Measurements from ENCODE around the gene CTAG1B.
"Not testable (repeated sequence)": the region's sequence is repeated elsewhere in the genome, so short reads cannot be mapped to it uniquely, and the experiment has no call there.

Gene CTAG1B

GRCh38 chrX:154620767-154621414 is 1.8 kb upstream of the CTAG1B start:
- DNase-seq = not testable (repeated sequence)

DNA sequence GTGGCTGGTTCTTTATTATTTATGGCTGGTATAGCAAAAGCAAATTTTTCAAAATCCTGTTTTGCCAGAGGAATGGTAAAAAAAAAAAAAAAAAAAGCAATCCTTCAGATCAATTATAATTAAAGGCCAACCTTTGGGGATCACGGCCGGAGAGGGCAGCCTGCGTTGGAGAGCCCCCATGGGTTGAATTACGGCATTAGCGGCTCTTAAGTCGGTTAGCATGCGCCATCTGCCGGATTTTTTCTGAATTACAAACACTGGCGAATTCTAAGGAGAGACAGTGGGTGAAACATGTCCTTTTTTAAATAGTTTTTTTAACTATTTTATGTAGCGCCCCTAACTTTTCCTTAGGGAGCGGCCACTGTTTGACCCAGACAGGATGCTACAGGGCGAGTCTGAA is 5.5 kb downstream of the CTAG1B start:
- not testable (repeated sequence) for DNase-seq

DNA sequence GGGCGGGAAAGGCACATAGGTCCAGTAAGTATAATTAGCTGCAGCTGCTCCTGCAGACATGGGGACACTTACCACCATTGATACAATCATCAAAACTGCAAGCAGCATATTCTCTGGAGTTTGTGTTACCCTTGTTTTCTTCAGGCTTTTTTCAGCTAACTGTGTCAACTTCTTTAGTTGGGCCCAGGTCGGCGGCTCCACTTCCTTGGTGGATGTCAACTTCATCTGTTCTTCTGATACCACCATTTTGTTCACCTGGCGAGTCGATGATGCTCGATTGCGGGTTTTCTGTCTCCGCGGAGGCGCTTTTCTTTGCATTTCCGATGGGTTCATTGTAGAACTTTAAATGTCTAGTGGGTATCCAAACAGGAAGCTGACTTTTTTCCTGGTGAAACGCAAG is 7.9 kb downstream of the CTAG1B start:
- not testable (repeated sequence) for DNase-seq

DNA sequence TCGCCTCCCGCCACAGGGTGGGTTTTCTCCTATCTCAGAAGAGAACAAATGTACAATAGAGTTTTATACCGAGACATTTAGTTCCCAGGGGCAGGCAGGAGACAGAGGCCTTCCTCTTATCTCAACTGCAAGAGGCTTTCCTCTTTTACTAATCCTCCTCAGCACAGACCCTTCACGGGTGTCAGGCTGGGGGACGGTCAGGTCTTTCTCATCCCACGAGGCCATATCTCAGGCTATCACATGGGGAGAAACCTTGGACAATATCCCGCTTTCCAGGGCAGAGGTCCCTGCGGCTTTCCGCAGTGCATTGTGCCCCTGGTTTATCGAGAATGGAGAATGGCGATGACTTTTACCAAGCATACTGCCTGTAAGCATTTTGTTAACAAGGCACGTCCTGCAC is 10.3 kb downstream of the CTAG1B start:
- DNase-seq = not testable (repeated sequence)

DNA sequence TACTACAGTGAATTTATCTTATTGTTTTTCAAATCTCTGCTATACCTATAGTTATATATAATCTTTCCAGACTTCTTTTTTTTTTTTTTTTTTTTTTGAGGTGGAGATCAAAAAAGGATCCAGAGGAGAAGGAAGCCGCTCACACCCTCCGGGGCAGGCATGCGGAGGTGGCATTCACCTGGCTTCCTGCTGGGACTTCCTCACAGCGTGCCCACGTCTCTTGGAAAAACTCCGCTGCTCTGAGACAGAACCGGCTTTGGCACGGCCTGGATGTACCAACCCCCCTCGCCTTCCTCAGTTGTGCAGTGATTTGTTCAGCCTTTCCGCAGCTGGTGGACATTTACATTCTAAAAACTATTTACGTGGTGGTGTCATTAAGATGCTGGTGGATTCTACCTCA is 11.1 kb downstream of the CTAG1B start:
- DNase-seq = not testable (repeated sequence)

- DNase-seq = no peak
Measured at GRCh38 chrX:154607370-154607769, 11.7 kb downstream of the CTAG1B start.

GRCh38 chrX:154605566-154605965 is 13.5 kb downstream of the CTAG1B start:
- no peak for DNase-seq

- no peak for DNase-seq
Measured at GRCh38 chrX:154603438-154604430, 15.3 kb downstream of the CTAG1B start.

DNA sequence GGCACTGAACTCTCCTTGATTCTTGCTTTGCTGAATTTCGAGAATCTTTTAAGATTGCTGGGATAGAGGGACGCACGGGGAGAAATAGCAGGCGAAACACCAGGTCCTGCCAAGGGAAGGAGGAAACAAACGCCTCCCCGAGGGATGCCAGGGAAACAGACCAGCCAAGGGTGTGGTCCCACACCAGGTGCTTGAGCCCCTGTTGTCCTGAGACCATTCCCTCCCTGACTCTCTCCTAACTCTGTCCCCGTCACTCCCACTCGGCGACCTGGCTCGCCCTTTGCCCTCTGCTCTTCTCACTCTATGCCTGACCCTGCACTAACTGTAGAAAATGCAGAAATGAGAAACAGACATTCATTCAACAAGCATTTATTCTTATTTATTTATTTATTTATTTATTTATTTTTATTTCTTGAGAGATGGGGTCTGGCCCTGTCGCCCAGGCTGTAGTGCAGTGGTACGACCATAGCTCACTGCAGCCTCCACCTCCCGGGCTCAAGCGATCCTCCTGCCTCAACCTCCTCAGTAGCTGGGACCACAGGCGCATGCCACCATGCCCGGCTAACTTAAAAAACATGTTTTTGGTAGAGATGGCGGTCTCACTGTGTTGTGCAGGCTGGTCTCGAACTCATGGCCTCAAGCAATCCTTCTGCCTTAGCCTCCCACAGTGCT is 16.2 kb downstream of the CTAG1B start:
- no peak for DNase-seq

- DNase-seq = no peak
Measured at GRCh38 chrX:154602226-154602625, 16.9 kb downstream of the CTAG1B start.

- no peak for DNase-seq
Measured at GRCh38 chrX:154600759-154601374, 18.2 kb downstream of the CTAG1B start.

- DNase-seq = no peak
Measured at GRCh38 chrX:154599531-154599930, 19.6 kb downstream of the CTAG1B start.

- no peak for DNase-seq
Measured at GRCh38 chrX:154598656-154599055, 20.4 kb downstream of the CTAG1B start.

- DNase-seq = no peak
Measured at GRCh38 chrX:154597221-154597620, 21.9 kb downstream of the CTAG1B start.

DNA sequence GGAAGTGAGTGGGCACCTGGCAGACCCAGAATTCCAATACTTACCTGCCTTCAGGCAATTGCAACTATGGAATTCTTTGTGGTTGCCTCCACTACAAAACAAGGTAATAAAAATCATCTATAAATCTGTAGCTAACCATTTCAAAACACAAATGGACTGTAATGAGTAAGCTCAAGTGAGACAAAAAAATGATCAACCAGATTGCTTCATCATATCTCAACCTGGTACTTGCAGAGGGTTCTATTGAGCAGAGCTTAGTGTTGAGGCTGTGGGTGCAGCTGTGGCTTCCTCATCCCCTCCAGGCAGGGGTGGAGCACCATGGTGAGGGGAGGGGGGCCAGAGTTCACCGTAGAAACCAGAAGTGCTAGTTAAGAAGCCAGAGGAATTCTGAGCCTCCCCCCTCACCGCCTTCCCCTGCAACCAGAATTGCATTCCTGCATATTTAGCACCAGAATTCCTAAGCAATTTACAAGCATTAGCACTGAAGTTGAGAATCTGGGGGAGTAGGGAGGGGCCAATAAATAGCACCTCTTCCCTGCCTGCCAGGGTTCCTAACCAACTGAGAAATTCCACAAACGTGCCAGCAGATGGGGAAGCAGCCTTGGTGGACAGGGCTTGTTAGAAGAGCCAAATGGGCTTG is 22.7 kb downstream of the CTAG1B start:
- DNase-seq = no peak

DNA sequence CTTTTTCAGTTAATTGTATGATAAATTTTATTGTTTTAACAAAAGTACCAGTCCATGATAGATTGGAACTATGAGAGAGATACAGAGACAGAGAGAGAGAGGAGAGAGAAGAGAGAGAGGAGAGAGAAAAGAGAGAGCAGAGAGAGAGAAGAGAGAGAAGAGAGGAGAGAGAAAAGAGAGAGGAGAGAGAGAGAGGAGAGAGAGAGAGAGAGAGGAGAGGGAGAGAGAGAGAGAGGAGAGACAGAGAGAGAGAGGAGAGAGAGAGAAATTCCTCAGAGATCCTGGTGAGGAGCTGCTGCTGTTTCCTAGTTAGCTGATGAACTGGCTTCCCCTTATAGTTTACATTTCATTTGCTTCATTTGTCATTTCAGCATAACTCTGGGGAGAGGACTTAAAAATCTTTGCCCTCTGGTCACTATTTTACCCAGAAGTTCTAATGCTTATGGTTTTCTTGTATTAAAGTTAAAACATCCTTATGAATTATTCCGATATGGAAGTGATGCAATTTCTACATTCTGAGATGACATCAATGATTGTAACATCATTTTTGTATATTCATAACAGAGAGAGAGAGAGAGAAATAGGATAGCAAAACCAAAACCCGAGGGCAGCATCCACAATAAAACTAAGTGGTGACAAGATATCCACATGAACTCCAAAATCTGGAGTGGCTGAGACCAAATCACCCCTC is 23.4 kb downstream of the CTAG1B start:
- no peak for DNase-seq

DNA sequence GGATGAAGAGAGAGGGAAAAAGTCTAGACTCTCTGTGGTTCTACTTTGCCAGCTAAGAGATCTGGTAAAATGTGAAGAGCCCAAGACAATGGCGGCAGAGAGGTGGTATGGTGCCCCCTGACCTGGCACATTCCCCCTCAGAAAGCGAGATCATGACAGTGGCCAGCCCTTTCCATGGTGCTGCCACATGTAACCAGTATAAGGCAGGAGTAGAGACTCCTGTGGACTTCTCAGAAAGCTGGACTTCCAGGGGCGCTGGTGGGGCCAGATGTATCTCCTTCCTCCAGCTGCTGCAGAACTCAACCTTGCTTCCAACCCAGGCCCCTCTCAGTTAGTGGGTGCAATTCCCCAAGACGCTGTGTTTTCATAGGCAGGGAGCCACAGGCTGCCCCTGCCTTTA is 24.6 kb downstream of the CTAG1B start:
- no peak for DNase-seq

GRCh38 chrX:154593201-154593600 is 25.9 kb downstream of the CTAG1B start:
- DNase-seq = no peak

DNA sequence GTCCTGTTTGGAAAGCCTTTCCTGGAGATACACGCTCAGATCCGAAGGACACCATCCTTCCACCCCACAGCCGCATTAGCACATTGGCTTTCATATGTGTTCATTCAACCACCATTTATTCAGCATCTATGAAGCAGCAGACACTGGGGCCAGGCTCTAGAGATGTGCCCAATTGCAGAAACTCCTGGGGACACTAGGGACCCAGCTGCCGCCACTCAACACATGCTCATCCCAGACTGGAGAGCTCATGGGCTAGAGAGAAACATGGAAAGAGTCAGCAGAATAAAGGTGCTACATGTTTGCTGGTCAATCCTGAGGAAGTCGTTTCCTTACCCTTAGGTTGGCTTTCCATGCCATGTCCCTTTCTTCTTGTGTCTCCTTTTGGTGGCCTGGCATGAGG is 26.6 kb downstream of the CTAG1B start:
- DNase-seq = no peak

DNA sequence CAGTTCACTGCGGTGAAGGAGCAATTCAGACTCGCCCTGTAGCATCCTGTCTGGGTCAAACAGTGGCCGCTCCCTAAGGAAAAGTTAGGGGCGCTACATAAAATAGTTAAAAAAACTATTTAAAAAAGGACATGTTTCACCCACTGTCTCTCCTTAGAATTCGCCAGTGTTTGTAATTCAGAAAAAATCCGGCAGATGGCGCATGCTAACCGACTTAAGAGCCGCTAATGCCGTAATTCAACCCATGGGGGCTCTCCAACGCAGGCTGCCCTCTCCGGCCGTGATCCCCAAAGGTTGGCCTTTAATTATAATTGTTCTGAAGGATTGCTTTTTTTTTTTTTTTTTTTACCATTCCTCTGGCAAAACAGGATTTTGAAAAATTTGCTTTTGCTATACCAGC is 28.7 kb downstream of the CTAG1B start:
- DNase-seq = not testable (repeated sequence)

DNA sequence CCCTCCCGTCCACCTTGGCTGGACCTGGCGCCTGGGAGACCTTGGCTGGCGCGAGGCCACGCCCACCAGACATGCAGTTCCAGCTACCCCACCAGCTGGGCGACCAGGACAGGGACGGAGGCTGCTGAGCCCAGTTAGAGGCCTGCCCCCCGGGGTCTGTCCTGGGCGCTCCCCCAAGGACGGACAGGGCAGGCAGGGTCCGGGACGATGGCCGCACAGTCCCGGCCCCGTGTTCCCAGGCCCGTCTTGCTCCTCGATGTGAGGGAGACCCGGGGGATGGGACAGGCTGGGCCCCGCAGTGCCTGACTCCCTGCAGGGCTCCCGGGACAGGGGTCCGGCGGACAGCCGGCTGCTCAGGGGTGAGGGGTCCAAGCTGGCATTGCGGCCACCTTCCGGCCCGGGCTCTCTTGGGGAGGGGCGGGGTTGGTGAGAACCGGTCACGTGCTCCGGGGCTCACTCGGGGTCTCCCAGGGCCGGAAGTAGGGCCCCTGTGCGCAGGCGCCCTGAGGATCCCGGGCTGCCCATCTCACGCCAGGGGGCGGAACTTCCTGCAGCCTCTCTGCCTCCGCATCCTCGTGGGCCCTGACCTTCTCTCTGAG is 34.4 kb downstream of the CTAG1B start, which contains the start of gene CTAG1A:
TSS of gene CTAG1A (plus strand) at position 549 of the 599 bp plus-strand sequence. CDS start 74 bp downstream, outside the sequence.
- not testable (repeated sequence) for DNase-seq

Measured in NCI-H187 (cell line).